A673 (cell line): Measurements from ENCODE around the gene TMEM258. TPM values are rescaled to one million over a fixed set of nuclear protein-coding genes. Genes with fewer than 3 reads are reported as not detected.

Source experiments
- BruUV-seq: library from RNA; stranded (reverse); fragments of 400-500 nt; replicated peaks from 2 replicates; lab custom pipeline; 2021; lab: Mats Ljungman, UMichigan
- CTCF ChIA-PET: fragments of 300-600 bp; sonication (Branson Sonifier 250); formaldehyde crosslinking; loops from one replicate; lab custom pipeline; 2022; ENCODE audit warnings: antibody characterized with exemption; lab: Charles Lee
- POLR2A ChIA-PET: fragments of 300-600 bp; sonication (Branson Sonifier 250); formaldehyde crosslinking; loops from one replicate; lab custom pipeline; 2022; ENCODE audit warnings: antibody characterized with exemption; ENCODE audit not compliant: low non-redundant PET; lab: Charles Lee
- DNase-seq: peaks from one replicate; pipeline ENCODE4 v3.0.0-alpha.2; 2015; ENCODE audit warnings: low spot score
- H3K27ac ChIP-seq: fragments of 200-600 bp; sonication (generic); 2 replicates; pipeline ENCODE4 v1.5.1; 2016; ENCODE audit warnings: mixed run types, low read depth, mild to moderate bottlenecking, mixed read lengths, antibody characterized with exemption, low read length; ENCODE audit not compliant: poor library complexity, severe bottlenecking
- H3K27me3 ChIP-seq: fragments of 200-600 bp; sonication (generic); replicated peaks from 2 replicates; pipeline ENCODE4 v1.6.1; 2017; ENCODE audit warnings: mixed run types, low read depth, mild to moderate bottlenecking, mixed read lengths, antibody characterized with exemption, low read length; ENCODE audit not compliant: insufficient read depth, poor library complexity
- H3K36me3 ChIP-seq: fragments of 200-600 bp; sonication (generic); 2 replicates; pipeline ENCODE4 v1.6.1; 2016; ENCODE audit warnings: mixed run types, mild to moderate bottlenecking, mixed read lengths, antibody characterized with exemption, low read length; ENCODE audit not compliant: insufficient read depth, poor library complexity, severe bottlenecking
- H3K4me1 ChIP-seq: fragments of 200-600 bp; sonication (generic); 2 replicates; pipeline ENCODE4 v1.6.1; 2017; ENCODE audit warnings: mixed run types, mild to moderate bottlenecking, mixed read lengths, antibody characterized with exemption, low read length; ENCODE audit not compliant: insufficient read depth, poor library complexity, severe bottlenecking
- H3K4me3 ChIP-seq: fragments of 200-600 bp; sonication (generic); 2 replicates; pipeline ENCODE4 v1.5.1; 2016; ENCODE audit warnings: low read depth, mixed run types, mild to moderate bottlenecking, mixed read lengths, low read length; ENCODE audit not compliant: poor library complexity, severe bottlenecking
- H3K9me3 ChIP-seq: fragments of 200-600 bp; sonication (generic); 2 replicates; pipeline ENCODE4 v1.6.1; 2016; ENCODE audit warnings: mixed run types, low read depth, mild to moderate bottlenecking, mixed read lengths, antibody characterized with exemption, low read length; ENCODE audit not compliant: poor library complexity, severe bottlenecking
- CTCF ChIP-seq: fragments of 300-800, 200-600 bp; sonication (generic); conservative IDR thresholded peaks from 2 replicates; pipeline ENCODE4 v1.5.1; 2017; ENCODE audit warnings: low read depth, mild to moderate bottlenecking, antibody characterized with exemption, low read length, moderate library complexity, mixed read lengths
- EZH2 ChIP-seq: fragments of 200-600 bp; sonication (generic); IDR thresholded peaks from 2 replicates; pipeline ENCODE4 v1.6.1; 2017; ENCODE audit warnings: borderline replicate concordance, low read depth, mild to moderate bottlenecking, mixed read lengths, antibody characterized with exemption, low read length; ENCODE audit not compliant: poor library complexity, severe bottlenecking
- intact Hi-C: fragments of 100-400 bp; cut with micrococcal nuclease; formaldehyde crosslinking; loops from one replicate; pipeline ENCODE4 v1.10.0; 2022; ENCODE audit not compliant: unreplicated experiment
- total RNA-seq: library from RNA; stranded (reverse); gene quantifications from 2 replicates; pipeline ENCODE4 v1.2.3, GENCODE V29; 2021

The TMEM258 gene
- total RNA-seq, 1 experiment from 2014 or later = 138 TPM

- Histone ChIP-seq H3K4me1 (no peaks in the 10 kb centered on the region), H3K9me3 (no peaks in the 10 kb centered on the region), H3K4me3 (no peak overlapping the region), H3K36me3 (no peaks in the 10 kb centered on the region), H3K27ac (no peak overlapping the region), H3K27me3 (no peaks in the 10 kb centered on the region)
- ChIA-PET POLR2A (no interaction called here), CTCF (no interaction called here)
- TF ChIP-seq EZH2 = no peak
- TF ChIP-seq CTCF = no peak
- no TSS peak for BruUV-seq
- intact Hi-C loops = no loop called here
- DNase-seq = no peak
Observed at GRCh38 chr11:61771195-61771894, 21.1 kb downstream of the TMEM258 start.

- Histone ChIP-seq H3K4me1 (no peaks in the 10 kb centered on the region), H3K9me3 (no peaks in the 10 kb centered on the region), H3K36me3 (no peaks in the 10 kb centered on the region), H3K27ac (no peak overlapping the region), H3K27me3 (no peaks in the 10 kb centered on the region), H3K4me3 (no peak overlapping the region)
- intact Hi-C loops = no loop called here
- TF ChIP-seq CTCF = no peak
- TF ChIP-seq EZH2 = no peak
- ChIA-PET CTCF (no interaction called here), POLR2A (interaction anchor here (0.6 kb wide), 1 partner anchor 366 kb away, joined by 3 read pairs; no protein-coding TSS in a partner anchor)
- BruUV-seq = no TSS peak
- no peak for DNase-seq
Observed at GRCh38 chr11:61769946-61770683, 22.3 kb downstream of the TMEM258 start.

GRCh38 chr11:61769169-61769920 is 23.1 kb downstream of the TMEM258 start:
- no peak for DNase-seq

More at GRCh38 chr11:61769169-61769920, 23.1 kb downstream of the TMEM258 start:
- Histone ChIP-seq H3K4me3 (no peak overlapping the region), H3K27me3 (no peaks in the 10 kb centered on the region), H3K4me1 (no peaks in the 10 kb centered on the region), H3K27ac (no peak overlapping the region), H3K9me3 (no peaks in the 10 kb centered on the region), H3K36me3 (no peaks in the 10 kb centered on the region)
- no TSS peak for BruUV-seq
- POLR2A ChIA-PET = interaction anchor here (1.0 kb wide), 1 partner anchor 19 kb away, joined by 3 read pairs; no protein-coding TSS in a partner anchor
- CTCF ChIA-PET = no interaction called here
- TF ChIP-seq CTCF (0 out of 2 replicates have a peak, but pooled peaks have one; percentile 7), EZH2 (no peak)
- intact Hi-C loops = no loop called here
